ENCODE results near the gene CACNA1H.
A peak's percentile ranks its signal among the peaks of the same experiment; 100 is the strongest.

The CACNA1H gene

GRCh38 chr16:1127971-1128715, 24.8 kb upstream of the CACNA1H start:
- DNase-seq (ENCODE audit: insufficient read length, low spot score) (no peak), FAIRE-seq (no peak)
- TF ChIP-seq POLR2A (IDR thresholded peaks at IDR 0.05; ENCODE audit: low read depth, low read length): no peak

- no peak for TF ChIP-seq POLR2A (IDR thresholded peaks at IDR 0.05; ENCODE audit: low read depth, low read length)
- DNase-seq (ENCODE audit: insufficient read length, low spot score) (no peak), FAIRE-seq (no peak)
Observed at GRCh38 chr16:1129106-1129960, 23.6 kb upstream of the CACNA1H start.

- FAIRE-seq (no peak), DNase-seq (ENCODE audit: insufficient read length, low spot score) (no peak)
- no peak for TF ChIP-seq POLR2A (IDR thresholded peaks at IDR 0.05; ENCODE audit: low read depth, low read length)
Observed at GRCh38 chr16:1130382-1130781, 22.5 kb upstream of the CACNA1H start.

- no peak for FAIRE-seq
Observed at GRCh38 chr16:1131378-1131994, 21.4 kb upstream of the CACNA1H start.

GRCh38 chr16:1132431-1132830, 20.5 kb upstream of the CACNA1H start:
- FAIRE-seq (no peak), DNase-seq (ENCODE audit: insufficient read length, low spot score) (no peak)
- TF ChIP-seq POLR2A (IDR thresholded peaks at IDR 0.05; ENCODE audit: low read depth, low read length): no peak

More at GRCh38 chr16:1131378-1131994, 21.4 kb upstream of the CACNA1H start:
- no peak for TF ChIP-seq POLR2A (IDR thresholded peaks at IDR 0.05; ENCODE audit: low read depth, low read length)
- DNase-seq (ENCODE audit: insufficient read length, low spot score): no peak

- DNase-seq (ENCODE audit: insufficient read length, low spot score): no peak
- TF ChIP-seq POLR2A (IDR thresholded peaks at IDR 0.05; ENCODE audit: low read depth, low read length): no peak
- no peak for FAIRE-seq
Observed at GRCh38 chr16:1133271-1133670, 19.6 kb upstream of the CACNA1H start.

GRCh38 chr16:1133810-1134520, 18.9 kb upstream of the CACNA1H start:
- no peak for FAIRE-seq
- no peak for TF ChIP-seq POLR2A (IDR thresholded peaks at IDR 0.05; ENCODE audit: low read depth, low read length)
- DNase-seq (ENCODE audit: insufficient read length, low spot score): no peak

GRCh38 chr16:1134776-1135458, 18.0 kb upstream of the CACNA1H start:
- no peak for DNase-seq (ENCODE audit: insufficient read length, low spot score)
- no peak for FAIRE-seq
- no peak for TF ChIP-seq POLR2A (IDR thresholded peaks at IDR 0.05; ENCODE audit: low read depth, low read length)

- TF ChIP-seq POLR2A (IDR thresholded peaks at IDR 0.05; ENCODE audit: low read depth, low read length): no peak
- no peak for FAIRE-seq
- no peak for DNase-seq (ENCODE audit: insufficient read length, low spot score)
Observed at GRCh38 chr16:1135459-1135825, 17.5 kb upstream of the CACNA1H start.

- peak; percentile 72 for DNase-seq (ENCODE audit: insufficient read length, low spot score)
- no peak for TF ChIP-seq POLR2A (IDR thresholded peaks at IDR 0.05; ENCODE audit: low read depth, low read length)
- FAIRE-seq: no peak
Observed at GRCh38 chr16:1137604-1138003, 15.3 kb upstream of the CACNA1H start.

- TF ChIP-seq POLR2A (IDR thresholded peaks at IDR 0.05; ENCODE audit: low read depth, low read length): no peak
- FAIRE-seq: no peak
- no peak for DNase-seq (ENCODE audit: insufficient read length, low spot score)
Observed at GRCh38 chr16:1140582-1141162, 12.2 kb upstream of the CACNA1H start.

GRCh38 chr16:1141191-1141590, 11.7 kb upstream of the CACNA1H start:
- FAIRE-seq (no peak), DNase-seq (ENCODE audit: insufficient read length, low spot score) (no peak)
- no peak for TF ChIP-seq POLR2A (IDR thresholded peaks at IDR 0.05; ENCODE audit: low read depth, low read length)

- TF ChIP-seq POLR2A (IDR thresholded peaks at IDR 0.05; ENCODE audit: low read depth, low read length): no peak
- FAIRE-seq: no peak
- DNase-seq (ENCODE audit: insufficient read length, low spot score): no peak
Observed at GRCh38 chr16:1141716-1142115, 11.2 kb upstream of the CACNA1H start.
